B cell (primary cell): ENCODE data around the gene KLHL25. TPM values are rescaled to one million over a fixed set of nuclear protein-coding genes. Genes with fewer than 3 reads are reported as not detected.

Experiments used
- ATAC-seq: fragments of 200-7000 bp; cut with Tn5 transposase; one replicate; pipeline ENCODE4 v1.10.0; 2021; ENCODE audit warnings: low read depth, mild to moderate bottlenecking, moderate number of reproducible peaks, moderate library complexity
- CTCF ChIA-PET: fragments of 350-600 bp; sonication (Branson Sonifier 250); formaldehyde crosslinking; loops from one replicate; lab custom pipeline; 2021; ENCODE audit warnings: antibody characterized with exemption, inconsistent platforms; lab: Charles Lee
- POLR2A ChIA-PET: fragments of 350-600 bp; sonication (Branson Sonifier 250); formaldehyde crosslinking; loops from one replicate; lab custom pipeline; 2021; ENCODE audit warnings: antibody characterized with exemption; lab: Charles Lee
- DNase-seq: peaks from one replicate; pipeline ENCODE4 v3.0.0; 2013
- H2AFZ ChIP-seq: 2 replicates; pipeline ENCODE4 v1.6.1; 2012; ENCODE audit warnings: mild to moderate bottlenecking, low read depth, low read length; ENCODE audit not compliant: insufficient read depth, poor library complexity, severe bottlenecking
- H3K27ac ChIP-seq, 2 donors: 1 replicate in 1 of 2; 2 replicates in 1 of 2; pipeline ENCODE4 v1.5.1; 2012 to 2013; ENCODE audit warnings: low read length in 2 of 2, mild to moderate bottlenecking in 2 of 2, moderate library complexity in 1 of 2
- H3K27me3 ChIP-seq, 4 experiments: fragments of 200-600 bp in 1 of 4; sonication (generic) in 1 of 4; replicated peaks in 1 of 4; 1 replicate in 2 of 4; 2 replicates in 2 of 4; pipeline versions ENCODE4 v1.6.1 to v1.7.0; 2013 to 2016; ENCODE audit warnings: low read length in 3 of 4, mild to moderate bottlenecking in 2 of 4, mixed read lengths in 1 of 4, moderate library complexity in 1 of 4; ENCODE audit not compliant: insufficient read depth in 4 of 4, control insufficient read depth in 3 of 4; ENCODE audit errors: control extremely low read depth in 1 of 4
- H3K36me3 ChIP-seq, 2 experiments: replicated peaks in 1 of 2; 1 replicate in 1 of 2; 2 replicates in 1 of 2; pipeline versions ENCODE4 v1.6.1 to v1.7.1; 2013; ENCODE audit warnings: low read length in 1 of 2; ENCODE audit not compliant: insufficient read depth in 2 of 2, control insufficient read depth in 1 of 2; ENCODE audit errors: control extremely low read depth in 1 of 2, extremely low read depth in 1 of 2
- H3K4me1 ChIP-seq, 2 donors: fragments of 200-600 bp in 1 of 2; sonication (generic) in 1 of 2; 1 replicate in 1 of 2; 2 replicates in 1 of 2; pipeline versions ENCODE4 v1.5.1 to v1.6.1; 2013 to 2017; ENCODE audit warnings: low read length in 2 of 2; ENCODE audit not compliant: control insufficient read depth in 2 of 2, insufficient read depth in 2 of 2
- H3K4me2 ChIP-seq: replicated peaks from 2 replicates; pipeline ENCODE3; 2012; ENCODE audit warnings: mild to moderate bottlenecking, low read depth, low read length; ENCODE audit not compliant: poor library complexity, severe bottlenecking
- H3K4me3 ChIP-seq, 5 experiments: fragments of 200-600 bp in 1 of 5; sonication (generic) in 1 of 5; 1 replicate in 3 of 5; 2 replicates in 2 of 5; pipeline versions ENCODE4 v1.5.1 to v1.7.0; 2011 to 2016; ENCODE audit warnings: low read length in 4 of 5, mild to moderate bottlenecking in 4 of 5, low read depth in 2 of 5, control low read depth in 1 of 5, moderate library complexity in 1 of 5; ENCODE audit not compliant: insufficient read depth in 1 of 5; ENCODE audit errors: control extremely low read depth in 1 of 5, extremely low read depth in 1 of 5
- H3K79me2 ChIP-seq: fragments of 200-600 bp; sonication (generic); one replicate; pipeline ENCODE4 v1.6.0; 2016; ENCODE audit warnings: low read length; ENCODE audit not compliant: control insufficient read depth, insufficient read depth
- H3K9ac ChIP-seq: fragments of 200-600 bp; sonication (generic); 2 replicates; pipeline ENCODE4 v1.6.1; 2017; ENCODE audit warnings: mild to moderate bottlenecking, low read length, moderate library complexity
- H3K9me3 ChIP-seq, 3 donors: one replicate each; pipeline versions ENCODE4 v1.6.1 to v1.7.1; 2013; ENCODE audit warnings: low read length in 2 of 3; ENCODE audit not compliant: control insufficient read depth in 2 of 3, insufficient read depth in 1 of 3; ENCODE audit errors: control extremely low read depth in 1 of 3
- H4K20me1 ChIP-seq: 2 replicates; pipeline ENCODE4 v1.6.0; 2012; ENCODE audit warnings: mild to moderate bottlenecking, low read length; ENCODE audit not compliant: insufficient read depth, control insufficient read depth, poor library complexity, severe bottlenecking
- H3K27ac Mint-ChIP-seq: one replicate; pipeline ENCODE4 v1.8.0; 2021; ENCODE audit warnings: mixed read lengths
- H3K27me3 Mint-ChIP-seq: one replicate; pipeline ENCODE4 v1.8.0; 2021; ENCODE audit warnings: mixed read lengths
- H3K4me1 Mint-ChIP-seq: one replicate; pipeline ENCODE4 v1.8.0; 2021; ENCODE audit warnings: mixed read lengths
- H3K4me3 Mint-ChIP-seq: one replicate; pipeline ENCODE4 v1.8.0; 2021; ENCODE audit warnings: mixed read lengths
- H3K9me3 Mint-ChIP-seq: one replicate; pipeline ENCODE4 v1.8.0; 2022; ENCODE audit warnings: mixed read lengths; ENCODE audit not compliant: insufficient read depth
- CTCF ChIP-seq: fragments of 200-600 bp; IDR thresholded peaks from one replicate; pipeline ENCODE4 v1.8.0; 2022; ENCODE audit warnings: antibody characterized with exemption, mild to moderate bottlenecking
- EZH2 ChIP-seq: IDR thresholded peaks from 2 replicates; pipeline ENCODE4 v1.6.1; 2012; ENCODE audit warnings: borderline replicate concordance, low read depth, mild to moderate bottlenecking, moderate library complexity, low read length; ENCODE audit not compliant: insufficient read depth, poor library complexity, severe bottlenecking
- WGBS: methylation state at CpG from one replicate; pipeline ENCODE4 v1.1.5; 2013; ENCODE audit warnings: missing lambda C conversion rate; ENCODE audit not compliant: insufficient coverage; 5-methylcytosine and 5-hydroxymethylcytosine counted together
- intact Hi-C: fragments of 100-400 bp; cut with micrococcal nuclease; formaldehyde crosslinking; loops from one replicate; pipeline ENCODE4 v1.10.0; 2022
- polyA plus RNA-seq: library from polyadenylated mRNA; depleted of rRNA; stranded (reverse); fragments of >200 nt; gene quantifications from 2 replicates; pipeline ENCODE4 v1.2.3, GENCODE V29; 2012
- total RNA-seq, 2 donors: library from RNA; stranded (reverse); fragments of 120-200 nt in 1 of 2; gene quantifications; 1 replicate in 1 of 2; 2 replicates in 1 of 2; pipeline versions ENCODE4 v1.2.3 to v1.2.4, GENCODE V29; 2013 to 2022

KLHL25 gene
- total and polyA plus RNA-seq, 2 donors (not counting 1 experiment from before 2014, with no cell fraction given) = 1.1 to 3.3 TPM

- no peak overlapping the region for H3K4me3 Mint-ChIP-seq
- Histone ChIP-seq H2AFZ (no peak overlapping the region), H3K36me3 (no peaks in the 10 kb centered on the region), H3K27ac (no peak overlapping the region), H4K20me1 (no peaks in the 10 kb centered on the region), H3K79me2 (no peaks in the 10 kb centered on the region), H3K4me1 (no peaks in the 10 kb centered on the region), H3K27me3 (no peaks in the 10 kb centered on the region), H3K9me3 (peaks cover 0 to 1% (median 0%) of the 10 kb centered on the region in 3 donors), H3K4me3 (no peak overlapping the region), H3K4me2 (no peak overlapping the region), H3K9ac (no peak overlapping the region)
- intact Hi-C loops = no loop called here
- 85% methylated on average over 2 of the region's 3 CpGs for WGBS
- CTCF ChIA-PET = interaction anchor here (0.6 kb wide), 1 partner anchor 491 kb away, joined by 3 read pairs; no protein-coding TSS in a partner anchor
- no peaks in the 10 kb centered on the region for H3K9me3 Mint-ChIP-seq
- ATAC-seq (no peak), DNase-seq (no peak)
- H3K4me1 Mint-ChIP-seq = no peaks in the 10 kb centered on the region
- POLR2A ChIA-PET = no interaction called here
- peaks cover 1% of the 10 kb centered on the region for H3K27me3 Mint-ChIP-seq
- no peak for TF ChIP-seq EZH2
- no peak for TF ChIP-seq CTCF
- H3K27ac Mint-ChIP-seq = no peak overlapping the region
Observed at GRCh38 chr15:85810075-85810474, 15.3 kb upstream of the KLHL25 start.

- peaks cover 0 to 1% (median 0%) of the 10 kb centered on the region in 3 donors for H3K9me3 ChIP-seq
- H2AFZ ChIP-seq = no peak overlapping the region
- no peaks in the 10 kb centered on the region for H3K36me3 ChIP-seq
- Mint-ChIP-seq H3K9me3 (no peaks in the 10 kb centered on the region), H3K4me3 (no peak overlapping the region), H3K4me1 (peaks cover 9% of the 10 kb centered on the region), H3K27ac (no peak overlapping the region), H3K27me3 (peaks cover 4% of the 10 kb centered on the region)
- ATAC-seq (no peak), DNase-seq (no peak)
- no CpG with 5 or more reads among the region's 3 CpGs for WGBS
- no peak overlapping the region for H3K9ac ChIP-seq
- no peak for TF ChIP-seq CTCF
- no peak for TF ChIP-seq EZH2
- intact Hi-C loops = no loop called here
- CTCF ChIA-PET = no interaction called here
- peaks cover 6 to 7% of the 10 kb centered on the region in 2 donors for H3K4me1 ChIP-seq
- H3K27ac ChIP-seq = no peak overlapping the region
- no peaks in the 10 kb centered on the region for H3K27me3 ChIP-seq
- H3K4me3 ChIP-seq = no peak overlapping the region
- POLR2A ChIA-PET = no interaction called here
- no peaks in the 10 kb centered on the region for H3K79me2 ChIP-seq
- no peaks in the 10 kb centered on the region for H4K20me1 ChIP-seq
- H3K4me2 ChIP-seq = no peak overlapping the region
Observed at GRCh38 chr15:85805420-85805819, 10.7 kb upstream of the KLHL25 start.
